CMK (cell line): ENCODE data around the gene VPS33B.

Source experiments
- DNase-seq: peaks from one replicate; pipeline ENCODE4 v3.0.0-alpha.2; 2010; ENCODE audit warnings: low read depth

VPS33B gene

GRCh38 chr15:90949979-90950675 is 72.3 kb downstream of the VPS33B start:
- DNase-seq, result no peak
